H1 (cell line): ENCODE results near the gene DOCK3. TPM values are rescaled to one million over a fixed set of nuclear protein-coding genes. Genes with fewer than 3 reads are reported as not detected.

Experiments
- polyA plus RNA-seq, 7 experiments: library from polyadenylated mRNA; depleted of rRNA in 3 of 7; stranded (reverse) in 5 of 7; unstranded in 2 of 7; fragments of >200 nt in 5 of 7; fragments of 200-250 nt in 2 of 7; gene quantifications; 1 replicate in 5 of 7; 2 replicates in 1 of 7; 4 replicates in 1 of 7; pipeline versions ENCODE4 v1.2.1 to v1.2.3, GENCODE V29; 2011 to 2013; ENCODE audit warnings: missing spikeins in 2 of 7, mixed read lengths in 2 of 7
- total RNA-seq: library from RNA; stranded (reverse); fragmentation: NEBNext Ultra II Directional; extraction: Animal tissue kit (Norgen Biotek cat#: 25700); gene quantifications from 2 replicates; pipeline ENCODE4 v1.2.1, GENCODE V29; 2021
- TF ChIP-seq, protein P1 (sequence below), 3 experiments: IDR thresholded peaks; 1 replicate in 2 of 3; 2 replicates in 1 of 3; pipeline versions ENCODE4 v1.5.1 to v1.6.1; 2011; ENCODE audit warnings: low read length in 3 of 3, mild to moderate bottlenecking in 3 of 3, inconsistent platforms in 2 of 3, low read depth in 1 of 3, moderate library complexity in 1 of 3; ENCODE audit not compliant: insufficient read depth in 1 of 3; ENCODE audit errors: control extremely low read depth in 1 of 3

The DOCK3 gene
- total and polyA plus RNA-seq, 2 of the 8 experiments (the other 6 are each of a cell fraction or from before 2014, with no cell fraction given), result 2.7 to 5.0 TPM

GRCh38 chr3:51304230-51304629, 629.5 kb downstream of the DOCK3 start (continued):
- TF ChIP-seq, protein P1, sequence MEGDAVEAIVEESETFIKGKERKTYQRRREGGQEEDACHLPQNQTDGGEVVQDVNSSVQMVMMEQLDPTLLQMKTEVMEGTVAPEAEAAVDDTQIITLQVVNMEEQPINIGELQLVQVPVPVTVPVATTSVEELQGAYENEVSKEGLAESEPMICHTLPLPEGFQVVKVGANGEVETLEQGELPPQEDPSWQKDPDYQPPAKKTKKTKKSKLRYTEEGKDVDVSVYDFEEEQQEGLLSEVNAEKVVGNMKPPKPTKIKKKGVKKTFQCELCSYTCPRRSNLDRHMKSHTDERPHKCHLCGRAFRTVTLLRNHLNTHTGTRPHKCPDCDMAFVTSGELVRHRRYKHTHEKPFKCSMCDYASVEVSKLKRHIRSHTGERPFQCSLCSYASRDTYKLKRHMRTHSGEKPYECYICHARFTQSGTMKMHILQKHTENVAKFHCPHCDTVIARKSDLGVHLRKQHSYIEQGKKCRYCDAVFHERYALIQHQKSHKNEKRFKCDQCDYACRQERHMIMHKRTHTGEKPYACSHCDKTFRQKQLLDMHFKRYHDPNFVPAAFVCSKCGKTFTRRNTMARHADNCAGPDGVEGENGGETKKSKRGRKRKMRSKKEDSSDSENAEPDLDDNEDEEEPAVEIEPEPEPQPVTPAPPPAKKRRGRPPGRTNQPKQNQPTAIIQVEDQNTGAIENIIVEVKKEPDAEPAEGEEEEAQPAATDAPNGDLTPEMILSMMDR (IDR thresholded peaks at IDR 0.05; ENCODE audit: control extremely low read depth in 1 of 3, insufficient read depth in 1 of 3, low read depth in 1 of 3, low read length in 3 of 3), result no peak
